ENCODE results near the gene GUCY1A2.

The GUCY1A2 gene

GRCh38 chr11:106999196-106999595, 19.1 kb downstream of the GUCY1A2 start:
- DNase-seq (ENCODE audit: low read depth in 3 of 3, low spot score in 1 of 3): no peak

GRCh38 chr11:106998916-106999188, 19.4 kb downstream of the GUCY1A2 start:
- no peak for DNase-seq (ENCODE audit: low read depth in 3 of 3, low spot score in 1 of 3)

GRCh38 chr11:106998116-106998915, 20.0 kb downstream of the GUCY1A2 start:
- no peak for DNase-seq (ENCODE audit: low read depth in 3 of 3, low spot score in 1 of 3)

- DNase-seq (ENCODE audit: low read depth in 3 of 3, low spot score in 1 of 3): no peak
Observed at GRCh38 chr11:106997227-106997626, 21.0 kb downstream of the GUCY1A2 start.

GRCh38 chr11:106996691-106997090, 21.6 kb downstream of the GUCY1A2 start:
- no peak for DNase-seq (ENCODE audit: low read depth in 3 of 3, low spot score in 1 of 3)

DNA sequence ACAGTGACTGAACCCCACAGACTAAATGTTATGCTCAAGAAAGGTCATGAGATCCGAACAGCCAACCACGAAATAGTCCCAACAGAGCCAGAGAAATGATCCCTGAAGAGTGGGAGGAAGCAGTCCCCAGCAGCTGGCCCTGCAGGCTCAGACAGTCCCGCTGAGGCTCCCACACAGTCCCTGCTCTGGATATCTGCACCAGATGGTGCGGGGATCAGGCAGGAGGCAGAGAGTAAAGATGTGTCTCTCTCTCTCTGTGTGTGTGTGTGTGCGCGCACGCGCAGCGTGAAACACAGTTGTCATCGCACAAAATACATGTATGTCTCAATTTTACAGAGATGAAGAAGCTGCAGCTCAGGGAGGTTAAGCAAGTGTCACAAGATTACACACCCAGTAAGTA, 27.9 kb downstream of the GUCY1A2 start:
- no peak for DNase-seq (ENCODE audit: low read depth in 3 of 3, low spot score in 1 of 3)

- DNase-seq (ENCODE audit: low read depth in 3 of 3, low spot score in 1 of 3): no peak
Observed at GRCh38 chr11:106989078-106989455, 29.2 kb downstream of the GUCY1A2 start.

- no peak for DNase-seq (ENCODE audit: low read depth in 3 of 3, low spot score in 1 of 3)
Observed at GRCh38 chr11:106988151-106989077, 29.9 kb downstream of the GUCY1A2 start.

DNA sequence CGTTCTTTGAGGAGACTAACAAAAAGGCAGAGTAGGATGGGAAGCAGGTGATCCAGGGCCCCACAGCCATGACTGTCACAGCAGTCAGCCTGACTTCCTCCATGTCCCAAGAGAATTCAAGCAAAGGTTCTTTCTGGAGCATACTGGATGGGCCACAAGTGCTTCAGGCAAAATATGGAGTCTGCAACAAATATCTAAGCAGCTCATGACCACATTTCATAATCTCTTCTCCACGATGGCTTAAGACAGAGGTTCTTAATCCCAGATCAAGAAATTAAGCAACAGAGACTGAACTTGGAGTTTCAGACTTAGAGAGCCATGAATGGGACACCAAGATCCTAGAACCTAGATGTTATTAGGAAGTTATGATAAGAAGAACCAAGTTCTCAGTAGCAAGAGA, 31.6 kb downstream of the GUCY1A2 start:
- DNase-seq (ENCODE audit: low read depth in 3 of 3, low spot score in 1 of 3): no peak

GRCh38 chr11:106986261-106986660, 32.0 kb downstream of the GUCY1A2 start:
- DNase-seq (ENCODE audit: low read depth in 3 of 3, low spot score in 1 of 3): no peak

DNA sequence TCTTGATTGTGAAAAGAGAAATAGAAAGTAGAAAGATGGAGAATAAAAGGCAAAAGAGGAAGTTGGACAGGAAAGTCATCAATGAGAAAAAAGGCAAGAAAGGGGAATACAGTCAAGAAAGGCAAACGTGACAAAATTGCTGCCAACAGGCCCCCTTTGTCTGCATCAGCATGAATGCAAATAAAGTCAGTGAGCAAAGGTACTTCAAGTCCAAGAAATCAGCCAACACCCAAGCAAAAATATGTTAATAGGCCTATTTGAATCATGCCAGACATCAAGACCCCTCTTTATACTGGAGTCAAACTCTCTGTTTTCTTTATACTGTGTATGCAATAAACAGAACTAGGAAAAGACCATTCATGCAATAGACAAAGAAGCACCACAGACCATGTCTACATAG, 34.3 kb downstream of the GUCY1A2 start:
- no peak for DNase-seq (ENCODE audit: low read depth in 3 of 3, low spot score in 1 of 3)

DNA sequence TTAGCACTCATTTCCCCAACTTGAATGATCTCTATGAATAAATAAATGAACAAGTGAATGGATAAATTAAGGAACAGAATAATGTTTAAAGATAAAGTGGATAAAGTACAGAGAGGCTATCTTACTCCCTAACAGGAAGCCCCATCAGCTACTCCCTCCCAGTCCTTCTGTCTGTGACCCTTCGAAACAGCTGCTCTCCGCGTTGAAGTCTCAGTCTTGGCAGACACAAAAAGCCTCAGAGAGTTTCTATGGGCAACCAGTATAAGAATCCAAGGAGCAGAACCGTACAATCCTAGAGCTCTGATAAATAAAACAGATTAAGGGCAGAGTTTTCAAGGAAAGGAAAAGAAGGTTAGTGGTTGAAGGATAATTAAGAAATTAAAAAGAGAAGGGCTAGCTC, 35.0 kb downstream of the GUCY1A2 start:
- no peak for DNase-seq (ENCODE audit: low read depth in 3 of 3, low spot score in 1 of 3)

- DNase-seq (ENCODE audit: low read depth in 3 of 3, low spot score in 1 of 3): no peak
Observed at GRCh38 chr11:106974831-106975230, 43.4 kb downstream of the GUCY1A2 start.

DNA sequence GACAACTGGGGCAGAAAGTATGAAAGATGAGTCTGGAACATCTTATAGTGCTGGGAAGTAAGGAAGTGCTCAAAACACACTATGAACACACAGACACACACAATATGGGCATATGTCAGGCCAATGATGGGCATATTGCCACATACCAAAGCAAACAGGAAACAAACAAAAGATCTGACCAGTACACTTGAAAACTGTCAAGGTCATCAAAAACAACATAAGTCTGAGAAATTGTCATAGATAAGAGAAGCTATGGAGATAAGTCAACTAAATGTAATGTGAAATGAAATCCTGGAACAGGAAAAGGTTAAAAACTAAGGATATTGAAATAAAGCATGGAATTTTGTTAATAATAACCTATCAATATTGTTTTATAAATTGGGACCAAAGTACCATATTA, 46.4 kb downstream of the GUCY1A2 start:
- no peak for DNase-seq (ENCODE audit: low read depth in 3 of 3, low spot score in 1 of 3)

DNA sequence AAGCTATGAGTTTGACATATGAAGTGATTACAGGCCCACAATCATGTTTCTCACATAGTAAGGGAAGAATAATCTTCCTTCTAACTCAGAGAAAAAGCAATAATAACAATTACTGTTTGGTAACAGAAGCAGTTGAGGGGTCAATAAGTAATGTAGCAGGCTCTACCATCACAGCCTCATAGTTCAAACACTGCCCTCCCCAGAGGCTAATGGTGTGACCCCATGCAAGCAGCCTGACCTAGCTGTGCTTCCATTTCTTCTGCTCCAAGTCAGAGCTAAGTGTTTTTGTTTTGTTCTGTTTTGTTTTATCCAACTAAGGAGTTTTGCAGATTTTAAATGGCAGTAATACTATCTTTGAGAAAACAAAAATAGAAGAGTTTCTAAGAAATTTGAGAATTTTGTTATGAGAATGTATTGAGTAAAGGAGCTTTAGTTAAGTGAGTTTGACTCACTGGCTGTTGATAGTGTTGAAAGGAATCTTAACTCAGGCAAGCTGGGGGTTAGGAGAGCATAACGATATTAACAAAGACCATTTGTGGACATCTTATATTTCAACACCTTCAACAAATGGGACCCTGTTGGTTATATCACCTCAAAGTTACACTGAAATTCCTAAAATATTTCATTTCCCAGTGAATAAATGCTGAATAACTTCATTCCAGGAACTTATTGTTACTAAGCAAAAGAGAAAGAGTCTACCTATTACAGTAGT, 48.5 kb downstream of the GUCY1A2 start:
- DNase-seq (ENCODE audit: low read depth in 3 of 3, low spot score in 1 of 3): no peak

GRCh38 chr11:106962995-106963394, 55.3 kb downstream of the GUCY1A2 start:
- no peak for DNase-seq (ENCODE audit: low read depth in 3 of 3, low spot score in 1 of 3)

GRCh38 chr11:106961518-106961917, 56.8 kb downstream of the GUCY1A2 start:
- DNase-seq (ENCODE audit: low read depth in 3 of 3, low spot score in 1 of 3): no peak

DNA sequence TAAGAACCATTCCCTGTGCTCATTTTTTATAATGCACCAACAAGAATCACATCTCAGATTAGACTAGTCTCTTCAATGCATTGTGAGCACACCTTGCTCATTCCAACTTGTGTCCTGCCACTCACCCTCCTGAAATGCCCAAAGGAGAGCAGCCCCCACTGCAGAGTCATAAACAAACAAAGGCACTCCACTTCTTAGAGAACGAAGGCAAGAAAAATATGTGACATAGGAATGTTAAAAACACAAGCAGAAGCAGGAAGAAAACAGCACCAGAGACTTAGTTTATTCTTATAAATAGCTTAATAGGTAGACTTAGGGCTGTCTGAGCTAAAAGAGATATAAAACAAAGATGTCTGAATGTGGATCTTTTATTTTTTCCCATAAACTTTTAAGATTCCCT, 57.2 kb downstream of the GUCY1A2 start:
- no peak for DNase-seq (ENCODE audit: low read depth in 3 of 3, low spot score in 1 of 3)

GRCh38 chr11:106959800-106960199, 58.5 kb downstream of the GUCY1A2 start:
- DNase-seq (ENCODE audit: low read depth in 3 of 3, low spot score in 1 of 3): no peak

DNA sequence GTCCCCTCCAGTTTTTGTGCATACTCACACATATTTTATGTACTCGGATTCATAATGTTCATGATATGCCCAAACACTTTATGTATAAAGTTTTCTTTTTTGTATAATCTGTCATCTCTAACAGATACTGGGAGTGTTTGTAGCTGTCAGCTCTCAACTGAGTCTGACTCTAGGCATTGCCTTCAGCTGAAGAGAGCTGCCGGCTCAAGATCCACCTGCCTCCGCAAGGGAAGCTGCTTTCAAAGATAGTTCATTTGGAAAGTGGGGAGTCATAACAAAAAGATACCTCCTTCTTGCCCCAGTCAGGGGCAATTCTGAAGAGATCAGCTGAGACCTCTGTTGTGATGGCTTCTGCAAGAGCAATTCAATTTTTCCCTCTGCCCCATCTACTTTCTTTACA, 58.9 kb downstream of the GUCY1A2 start:
- DNase-seq (ENCODE audit: low read depth in 3 of 3, low spot score in 1 of 3): no peak

DNA sequence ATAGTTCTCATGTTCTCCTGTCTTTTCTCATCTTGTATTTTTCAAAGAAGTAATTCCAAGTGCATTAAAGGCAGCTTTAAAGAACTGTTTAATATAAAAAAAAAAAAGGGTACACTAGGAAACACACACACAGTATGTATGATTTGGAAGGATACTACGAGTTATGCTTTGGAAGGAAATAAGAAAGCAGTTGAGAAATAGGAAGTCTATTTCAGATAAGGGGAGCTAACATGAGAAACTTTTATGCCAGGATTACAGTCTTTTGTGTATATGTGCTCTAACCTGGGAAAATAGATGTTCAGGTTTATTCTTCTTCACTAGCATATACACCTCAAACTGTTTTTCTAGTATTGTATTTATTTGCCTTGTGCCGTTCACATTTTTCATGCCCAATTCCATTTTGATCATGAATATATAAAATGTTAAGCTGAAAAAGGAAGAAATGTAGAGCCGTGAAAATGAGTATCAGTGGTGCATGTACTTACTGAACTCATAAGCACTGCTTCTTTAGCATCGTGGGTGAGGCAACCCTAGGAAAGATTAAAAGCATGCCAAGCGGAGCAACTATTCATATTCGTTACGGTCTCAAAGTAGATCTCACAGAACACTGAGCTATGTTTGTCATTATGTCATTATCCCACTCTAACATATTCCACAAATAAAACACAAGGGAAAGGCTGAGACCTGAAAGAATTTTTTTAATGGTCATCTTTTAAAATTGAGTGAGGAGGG, 59.6 kb downstream of the GUCY1A2 start:
- no peak for DNase-seq (ENCODE audit: low read depth in 3 of 3, low spot score in 1 of 3)

Data from stimulated activated CD4-positive, alpha-beta T cell treated with anti-CD3 and anti-CD28 coated beads, TNF-alpha, amount 100 ng/mL, for 1 hour (primary cell).